GM18502 (cell line): ENCODE data around the gene SH2D2A.

Experiments used
- ATAC-seq: cut with Tn5 transposase; IDR thresholded peaks from one replicate; pipeline ENCODE4 v1.9.1; 2021; ENCODE audit warnings: mild to moderate bottlenecking; ENCODE audit not compliant: unreplicated experiment, poor library complexity

The SH2D2A gene

DNA sequence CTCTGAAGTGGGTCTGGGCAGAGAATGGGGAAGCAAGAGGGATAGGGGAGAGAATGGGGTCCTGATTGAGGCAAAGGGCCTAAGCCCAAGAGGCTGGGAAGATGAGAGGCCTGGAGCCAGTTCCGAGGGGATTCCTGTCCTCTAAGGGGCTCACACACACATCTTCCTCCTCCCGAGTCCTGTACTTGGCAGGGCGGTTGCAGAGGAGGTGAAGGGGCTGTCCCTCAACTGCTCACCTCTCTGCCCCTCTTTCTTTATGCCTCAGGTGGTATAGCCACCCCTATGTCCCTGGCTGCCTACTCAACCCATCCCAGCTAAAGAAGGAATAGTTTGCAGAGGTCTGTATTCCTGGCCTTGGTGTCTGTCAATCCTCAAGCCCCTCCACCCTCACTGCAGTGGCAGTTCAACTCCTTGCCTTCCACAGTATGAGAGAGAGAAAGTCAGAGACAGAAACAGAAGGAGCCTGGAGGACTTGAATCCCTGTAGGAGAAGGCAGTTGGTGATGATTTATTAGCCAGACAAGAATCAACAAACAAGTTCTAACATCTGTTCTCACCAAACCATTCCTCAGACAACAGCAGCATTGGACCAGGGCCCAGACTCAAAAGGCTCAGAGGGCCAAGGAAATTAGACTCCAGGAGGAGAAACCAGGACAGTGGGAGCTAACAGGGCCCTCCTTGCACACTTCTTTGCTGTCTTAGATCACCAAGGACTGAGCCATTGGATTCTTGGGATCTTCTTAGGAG is 10.7 kb downstream of the SH2D2A start:
- no peak for ATAC-seq

DNA sequence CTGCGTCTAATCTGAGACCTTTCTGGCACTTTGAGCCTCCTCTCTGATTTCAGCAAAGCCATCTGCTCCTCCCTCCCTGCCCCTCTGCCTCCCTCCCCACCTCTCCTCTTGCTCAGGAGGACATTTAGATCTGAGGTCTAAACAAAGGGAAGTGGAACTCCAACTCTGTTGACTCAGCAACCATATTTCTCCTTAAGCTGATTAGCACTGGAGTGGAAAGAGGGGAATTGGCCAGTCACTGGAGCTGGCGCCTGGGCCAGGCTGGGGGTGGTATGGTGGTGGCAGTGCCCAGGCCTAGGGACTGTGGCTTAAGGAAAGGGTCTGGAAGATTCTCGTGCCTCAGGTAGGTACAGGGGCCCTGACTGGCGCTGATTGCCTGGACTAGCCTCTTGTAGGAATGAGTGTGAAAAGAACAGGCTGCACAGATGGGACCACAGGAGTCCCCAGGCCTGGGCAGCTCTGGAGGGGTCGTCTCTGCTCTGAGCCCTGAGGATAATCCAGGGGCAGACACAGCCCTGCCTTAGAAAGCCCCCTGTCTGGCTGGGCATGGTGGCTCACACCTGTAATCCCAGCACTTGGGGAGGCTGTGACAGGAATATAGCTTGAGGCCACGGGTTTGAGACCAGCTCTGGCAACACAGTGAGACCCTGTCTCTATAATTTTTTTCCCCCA is 11.9 kb downstream of the SH2D2A start:
- no peak for ATAC-seq

DNA sequence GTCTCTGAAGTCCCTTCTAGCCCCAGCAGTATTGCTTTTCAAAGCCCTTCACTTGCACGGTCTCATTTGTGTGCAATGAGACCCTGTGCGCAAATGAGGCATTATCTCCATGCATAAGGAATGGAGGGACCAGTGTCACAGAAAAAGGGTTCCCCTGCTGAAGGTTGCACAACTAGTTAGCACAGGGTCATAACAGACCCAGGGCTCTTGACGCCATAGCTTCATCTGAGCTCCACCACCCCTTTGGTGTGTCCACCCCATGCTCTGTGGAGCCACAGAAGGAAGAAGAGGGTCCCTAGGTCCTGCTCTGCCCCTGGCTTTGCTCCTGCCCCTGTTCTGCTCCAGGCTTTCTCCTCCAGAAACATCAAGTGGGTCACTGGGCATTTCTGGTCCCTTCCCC is 12.6 kb downstream of the SH2D2A start:
- no peak for ATAC-seq

DNA sequence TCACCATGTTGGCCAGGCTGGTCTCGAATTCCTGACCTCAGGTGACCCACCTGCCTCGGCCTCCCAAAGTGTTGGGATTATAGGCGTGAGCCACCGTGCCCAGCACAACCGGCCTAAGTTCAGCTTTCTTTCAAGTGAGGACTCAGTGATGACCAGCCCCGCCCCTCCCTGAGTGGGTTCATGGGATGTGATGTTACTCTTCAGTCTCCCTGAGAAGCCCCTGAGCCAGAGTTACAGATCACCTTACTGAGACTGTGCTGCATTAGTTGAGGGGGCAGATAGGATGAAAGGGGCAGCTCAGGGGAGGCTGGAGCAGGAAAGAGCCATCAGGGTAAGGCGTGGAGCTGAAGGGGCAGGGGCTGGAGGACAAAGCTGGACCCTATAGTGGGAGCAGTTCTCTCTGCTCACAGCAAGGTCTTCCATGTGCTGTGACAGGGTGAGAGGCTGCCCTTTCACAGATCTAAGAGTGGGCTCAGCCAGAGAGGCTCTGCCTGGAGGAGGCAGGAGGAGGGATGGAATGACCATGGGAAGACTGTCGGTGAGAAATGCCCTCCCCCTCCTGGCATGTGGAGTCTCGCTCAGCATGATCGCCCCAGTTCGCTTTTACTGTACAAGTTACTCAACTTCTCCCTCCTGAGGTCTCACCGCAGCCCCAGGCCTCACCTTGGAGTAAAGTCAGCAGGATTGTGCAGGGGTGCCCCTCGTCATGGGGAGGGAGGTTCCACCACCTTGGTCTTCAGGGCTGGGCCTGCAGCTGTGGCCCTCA is 13.4 kb downstream of the SH2D2A start:
- ATAC-seq, result no peak

DNA sequence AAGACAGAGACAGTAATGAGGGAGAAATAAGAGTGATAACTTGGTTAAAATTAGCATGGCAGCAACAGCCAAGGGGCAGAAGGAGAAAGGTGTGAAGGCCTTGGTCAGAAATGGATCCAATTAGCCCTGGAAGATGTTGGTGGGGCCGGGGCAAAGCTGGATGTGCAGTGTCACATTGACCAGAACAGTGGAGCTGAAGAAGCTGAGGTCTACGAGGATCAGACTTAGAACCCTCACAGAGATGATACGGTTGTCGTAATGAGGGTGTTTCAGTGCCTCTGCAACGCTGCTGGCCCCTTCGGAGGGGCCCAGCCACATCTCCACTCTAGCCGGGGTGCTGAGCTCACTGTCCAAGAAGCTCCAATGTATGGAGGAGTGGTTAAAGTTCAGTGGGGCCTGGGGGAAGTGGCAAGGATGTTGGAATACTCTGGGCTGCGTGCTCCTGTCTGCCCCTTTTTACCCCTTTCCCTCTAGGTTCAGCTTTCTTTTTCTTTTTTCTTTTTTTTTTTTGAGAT is 14.2 kb downstream of the SH2D2A start:
- no peak for ATAC-seq

DNA sequence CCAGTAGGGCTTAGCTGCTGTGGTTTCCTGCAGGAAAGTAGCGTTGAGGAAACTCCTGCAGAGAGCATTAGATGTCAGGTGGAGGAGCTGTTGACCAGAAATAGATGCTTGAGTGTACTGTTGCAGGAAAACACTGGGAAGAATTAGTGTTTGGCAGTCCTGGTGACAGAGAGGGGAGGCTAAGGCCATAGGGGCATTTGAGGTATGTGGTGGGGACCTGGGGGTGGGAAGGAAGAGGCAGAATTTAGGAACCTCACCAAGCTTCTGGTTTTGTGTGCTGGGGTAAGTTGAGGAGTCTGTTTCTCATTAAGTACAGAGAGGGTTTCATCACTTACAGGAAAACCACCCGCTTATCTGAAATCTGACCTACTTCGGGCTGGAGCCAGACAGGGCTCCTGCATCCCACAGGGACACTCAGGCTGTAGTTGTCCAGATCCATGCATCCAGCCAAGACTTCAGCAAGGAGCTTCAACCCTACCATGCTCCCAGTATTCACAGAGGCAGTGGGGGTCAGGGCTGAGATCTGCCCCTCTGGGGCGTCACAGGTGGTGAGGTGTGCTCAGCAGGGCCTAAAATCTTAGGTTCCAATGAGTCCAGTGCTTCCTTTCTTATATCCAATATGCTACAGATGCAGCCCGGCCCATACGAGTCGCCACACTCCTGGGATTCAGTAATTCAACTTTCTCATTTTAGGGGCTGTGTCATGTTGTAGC is 15.1 kb downstream of the SH2D2A start:
- ATAC-seq, result no peak

DNA sequence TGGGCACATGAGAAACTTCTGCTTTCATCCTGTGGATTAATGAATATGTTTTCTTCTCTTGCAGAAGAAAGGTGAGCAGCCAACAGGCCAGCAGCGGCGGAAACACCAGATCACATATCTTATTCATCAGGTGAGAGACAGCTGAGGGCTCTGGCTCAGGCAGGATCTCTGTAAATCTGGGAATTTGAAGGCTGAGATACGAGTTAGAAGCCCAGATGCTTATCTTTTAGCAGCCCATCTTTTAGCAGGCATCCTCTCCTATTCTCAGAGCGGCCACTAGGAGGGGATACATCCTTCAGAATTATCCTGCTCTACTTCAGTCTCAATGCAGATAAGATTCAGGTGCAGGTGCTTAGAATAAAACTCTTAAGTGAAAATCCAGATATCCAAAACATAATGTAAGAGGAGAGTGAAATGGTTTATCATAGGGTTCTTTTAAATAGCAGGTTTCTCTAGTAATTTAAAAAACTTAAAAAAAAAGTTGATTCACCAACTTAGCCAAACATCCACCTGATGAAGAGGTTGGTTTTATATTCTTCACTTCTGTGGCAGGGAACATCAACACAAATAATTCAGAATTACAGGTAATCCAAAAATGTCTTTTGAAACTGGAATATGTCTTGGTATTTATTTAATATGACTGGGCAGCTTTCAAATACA is 19.3 kb downstream of the SH2D2A start:
- no peak for ATAC-seq

DNA sequence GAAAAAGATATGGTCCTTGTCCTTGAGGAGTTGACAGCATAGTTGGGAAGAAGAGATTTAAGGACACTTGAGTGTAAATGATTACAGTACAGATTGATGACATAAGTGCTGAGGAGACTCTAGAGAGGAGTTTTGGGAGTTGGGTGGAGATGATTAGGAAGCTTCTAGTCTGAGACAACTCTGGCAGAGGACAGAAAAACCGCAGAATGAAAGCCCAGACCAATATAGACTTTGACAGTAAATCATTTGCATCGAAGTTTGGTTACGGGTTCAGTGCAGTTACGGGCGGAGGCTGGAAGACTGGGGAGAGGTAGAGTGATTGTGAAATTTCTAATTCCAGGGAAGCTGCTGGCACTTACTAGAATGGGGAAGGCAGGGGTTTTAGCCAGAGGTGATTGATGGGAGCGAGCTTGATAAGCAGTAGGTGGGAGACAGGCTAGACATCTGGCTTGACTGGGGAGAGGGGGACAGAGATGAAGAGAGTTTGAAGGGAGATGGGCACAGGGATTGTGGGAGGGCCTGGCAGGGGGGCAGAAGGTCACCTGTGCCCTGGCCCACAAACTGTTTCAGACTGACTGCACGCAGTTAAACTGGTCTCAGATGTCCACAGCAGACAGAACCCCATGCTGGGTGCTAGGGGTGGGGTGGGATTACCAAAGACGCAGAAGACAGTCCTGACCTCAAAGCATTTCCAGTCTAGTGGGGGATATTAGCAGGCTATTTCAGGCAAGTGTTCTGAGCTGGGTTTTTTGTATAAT is 20.1 kb downstream of the SH2D2A start:
- ATAC-seq, result no peak

DNA sequence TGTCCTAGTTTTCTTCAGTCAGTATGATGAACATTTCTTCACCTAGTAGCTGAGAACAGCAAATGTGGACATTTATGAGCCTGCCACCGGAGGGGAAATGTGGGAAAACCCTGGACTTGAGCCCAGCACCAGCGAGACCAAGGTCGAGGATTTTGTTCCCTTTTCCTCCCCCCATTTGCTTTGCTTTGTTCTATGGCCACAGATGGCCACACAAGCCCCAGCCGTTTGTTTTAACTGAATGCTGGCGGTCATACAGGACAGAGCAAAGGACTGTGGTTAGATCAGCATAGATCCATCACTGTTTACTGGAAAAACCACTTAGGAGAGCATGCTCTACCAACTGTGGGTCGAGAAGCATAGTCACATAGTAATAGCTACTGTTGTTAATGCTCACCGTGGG is 20.9 kb downstream of the SH2D2A start:
- no peak for ATAC-seq

DNA sequence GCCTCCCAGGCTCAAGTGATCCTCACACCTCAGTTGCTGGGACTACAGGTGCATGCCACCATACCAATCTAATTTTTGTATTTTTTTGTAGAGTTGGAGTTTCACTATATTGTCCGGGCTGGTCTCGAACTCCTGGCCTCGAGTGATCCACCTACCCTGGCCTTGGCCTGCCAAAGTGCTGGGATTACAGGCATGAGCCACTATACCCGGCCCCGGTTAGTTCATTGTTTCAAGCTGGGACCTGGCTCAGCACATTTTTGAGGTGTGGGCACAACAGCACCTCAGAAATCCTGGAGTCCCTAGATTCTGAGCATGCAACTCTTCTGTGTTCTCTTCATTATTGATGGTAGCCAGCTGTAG is 21.3 kb downstream of the SH2D2A start:
- ATAC-seq, result no peak

DNA sequence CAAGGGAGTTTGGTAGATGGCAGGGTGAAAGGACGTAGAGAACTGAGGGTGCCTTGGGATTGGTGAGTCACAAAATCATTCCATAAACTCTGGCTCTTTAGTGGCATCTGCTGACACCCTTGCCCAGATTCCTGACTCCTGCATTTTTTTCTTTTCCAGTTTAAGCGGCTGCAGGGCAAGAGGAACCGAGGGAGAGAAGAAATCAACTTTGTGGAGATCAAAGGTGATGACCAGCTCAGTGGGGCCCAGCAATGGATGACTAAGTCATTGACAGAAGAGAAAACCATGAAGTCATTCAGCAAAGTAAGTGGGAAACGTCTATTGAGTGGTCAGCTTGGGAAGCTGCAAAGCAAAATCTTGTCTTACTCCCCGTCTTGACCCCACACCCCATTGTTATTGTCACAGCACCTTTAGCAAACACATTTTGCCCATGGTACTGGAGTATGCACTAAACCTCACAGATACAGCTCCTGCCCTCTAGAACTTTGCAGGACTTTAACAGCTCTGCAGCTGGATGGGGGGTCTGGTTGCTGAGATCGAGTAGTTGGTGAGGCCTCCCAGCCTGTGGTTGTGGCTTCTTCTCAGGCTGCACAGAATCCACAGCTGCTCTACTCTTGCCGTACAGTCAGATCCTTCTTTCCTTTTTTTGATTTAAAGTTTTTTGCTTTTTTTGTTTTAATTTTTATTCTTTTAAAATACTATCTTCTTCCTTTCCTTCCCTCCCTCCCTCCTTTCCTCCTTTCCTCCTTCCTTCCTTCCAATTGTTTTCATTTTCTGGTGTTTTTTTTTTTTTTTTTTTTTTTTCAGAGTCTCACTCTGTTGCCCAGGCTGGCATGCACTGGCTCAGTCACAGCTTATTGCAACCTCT is 21.9 kb downstream of the SH2D2A start:
- no peak for ATAC-seq

DNA sequence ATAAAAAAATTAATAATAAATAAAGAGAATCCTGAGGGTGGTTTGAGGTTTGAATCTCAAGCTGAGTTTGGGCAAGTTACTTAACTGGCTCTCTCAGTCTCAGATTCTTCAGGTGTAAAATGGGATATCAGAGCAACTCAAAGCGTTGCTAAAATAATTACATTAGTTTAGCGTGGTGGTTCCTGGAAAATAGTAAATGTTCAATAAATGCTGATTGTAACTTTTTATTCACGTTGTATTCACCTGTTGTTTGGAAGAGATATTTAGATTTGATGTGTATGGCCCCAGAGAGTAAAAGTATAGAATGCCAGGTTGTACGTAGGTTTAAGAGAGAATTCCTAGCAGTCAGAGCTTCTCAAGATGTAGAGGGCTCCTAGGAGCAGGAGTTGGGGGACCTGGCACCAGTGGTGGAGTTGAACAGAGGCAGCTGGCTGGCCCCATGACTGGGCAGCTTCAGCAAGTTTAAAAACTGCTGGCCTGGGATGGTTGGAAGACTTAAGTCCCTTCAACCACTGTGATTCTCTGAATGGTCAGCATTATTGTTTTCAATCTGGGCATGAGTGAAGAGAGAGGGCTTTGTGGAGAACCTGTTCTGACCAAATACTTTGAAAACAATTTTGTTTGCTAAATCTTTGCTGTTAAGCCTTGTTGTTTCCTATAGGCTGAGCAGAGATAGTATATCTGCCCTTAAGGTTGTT is 26.9 kb downstream of the SH2D2A start:
- no peak for ATAC-seq

DNA sequence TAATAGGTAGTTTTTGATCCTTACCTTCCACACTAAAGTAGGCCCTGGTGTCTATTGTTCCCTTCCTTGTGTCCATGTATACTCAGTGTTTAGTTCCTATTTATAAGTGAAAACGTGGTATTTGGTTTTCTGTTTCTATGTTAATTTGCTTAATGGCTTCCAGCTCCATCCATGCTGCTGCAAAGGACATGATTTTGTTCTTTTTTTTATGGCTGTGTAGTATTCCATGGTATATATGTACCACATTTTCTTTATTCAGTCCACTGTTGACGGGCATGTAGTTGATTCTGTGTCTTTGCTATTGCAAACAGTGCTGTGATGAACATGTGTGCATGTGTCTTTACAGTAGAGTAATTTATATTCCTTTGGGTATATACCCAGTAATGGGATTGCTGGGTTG is 28.5 kb downstream of the SH2D2A start:
- no peak for ATAC-seq

DNA sequence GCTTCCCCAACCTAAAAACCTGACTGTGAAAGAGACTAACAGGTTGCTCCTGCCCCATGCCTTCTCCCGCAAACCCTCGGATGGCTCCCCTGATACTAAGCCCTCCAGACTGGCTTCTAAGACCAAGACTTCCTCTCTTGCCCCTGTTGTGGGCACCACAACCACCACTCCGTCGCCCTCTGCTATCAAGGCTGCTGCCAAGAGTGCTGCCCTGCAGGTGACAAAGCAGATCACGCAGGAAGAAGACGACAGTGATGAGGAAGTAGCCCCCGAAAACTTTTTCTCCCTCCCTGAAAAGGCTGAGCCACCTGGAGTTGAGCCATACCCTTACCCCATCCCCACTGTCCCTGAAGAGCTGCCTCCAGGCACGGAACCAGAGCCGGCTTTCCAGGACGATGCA is 30.0 kb downstream of the SH2D2A start:
- no peak for ATAC-seq

DNA sequence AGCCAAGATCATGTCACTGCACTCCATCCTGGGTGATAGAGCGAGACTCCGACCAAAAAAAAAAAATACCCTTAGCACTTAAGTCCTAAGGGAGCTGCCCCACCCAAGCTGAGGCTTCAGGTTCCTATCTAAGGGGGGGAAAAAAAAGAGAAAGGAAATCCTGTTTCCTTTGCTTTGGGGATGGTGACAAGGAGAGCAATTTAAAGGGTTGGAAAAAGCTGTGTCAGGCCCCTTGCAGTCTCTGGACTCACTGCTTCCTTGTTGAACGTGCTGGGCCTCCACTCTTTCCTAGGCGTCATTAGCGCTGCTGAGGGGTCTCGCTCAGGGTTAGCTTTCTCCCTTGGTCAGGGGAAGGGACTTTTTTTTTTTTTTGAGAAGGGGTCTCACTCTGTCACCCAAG is 31.2 kb downstream of the SH2D2A start:
- no peak for ATAC-seq

DNA sequence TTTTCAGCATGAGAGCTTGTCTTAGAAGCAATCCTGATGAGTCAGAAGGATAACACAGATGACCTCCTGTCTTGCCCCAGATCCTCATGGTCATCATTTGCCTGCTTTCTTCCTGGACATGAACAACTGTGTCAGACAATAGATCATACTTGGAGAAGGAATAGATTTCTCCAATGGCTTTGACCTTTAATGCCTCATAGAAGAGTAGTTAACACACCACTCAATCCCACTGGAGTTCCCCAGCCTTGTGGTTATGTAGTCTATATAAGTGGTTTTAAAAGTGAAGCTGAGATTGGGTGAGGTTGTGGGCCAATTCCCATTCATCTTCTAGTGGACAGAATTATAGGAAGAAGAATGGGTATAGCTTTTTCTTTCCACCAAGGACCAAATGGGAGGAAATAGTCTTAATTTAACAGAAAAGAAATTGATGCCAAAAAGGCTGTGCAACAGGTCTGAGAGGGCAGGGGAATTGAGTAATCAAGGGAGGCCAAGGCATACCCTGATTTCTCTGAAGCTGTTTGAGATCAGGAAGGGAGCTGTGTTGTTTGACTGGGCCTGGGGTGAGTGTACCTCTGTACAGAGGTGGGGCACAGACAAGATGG is 35.0 kb downstream of the SH2D2A start:
- no peak for ATAC-seq

DNA sequence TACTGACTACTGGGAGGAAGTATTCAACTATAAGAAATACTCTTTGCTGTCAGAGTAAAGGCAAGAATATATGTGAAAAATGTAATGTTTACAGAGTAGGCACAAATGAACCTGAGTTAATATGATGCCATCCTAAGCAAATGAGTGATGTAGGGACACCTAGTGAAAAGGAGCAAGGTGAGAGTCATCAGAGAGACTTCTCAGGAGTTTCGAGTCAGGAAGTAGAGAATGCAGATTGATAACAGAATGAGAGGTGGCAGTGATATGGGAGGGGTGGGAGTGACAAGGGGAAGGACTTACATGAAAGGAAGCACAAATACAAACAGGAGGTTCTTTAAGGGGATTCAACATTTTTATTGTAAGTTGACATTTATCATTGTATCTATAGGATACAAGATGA is 39.1 kb downstream of the SH2D2A start:
- ATAC-seq, result no peak

DNA sequence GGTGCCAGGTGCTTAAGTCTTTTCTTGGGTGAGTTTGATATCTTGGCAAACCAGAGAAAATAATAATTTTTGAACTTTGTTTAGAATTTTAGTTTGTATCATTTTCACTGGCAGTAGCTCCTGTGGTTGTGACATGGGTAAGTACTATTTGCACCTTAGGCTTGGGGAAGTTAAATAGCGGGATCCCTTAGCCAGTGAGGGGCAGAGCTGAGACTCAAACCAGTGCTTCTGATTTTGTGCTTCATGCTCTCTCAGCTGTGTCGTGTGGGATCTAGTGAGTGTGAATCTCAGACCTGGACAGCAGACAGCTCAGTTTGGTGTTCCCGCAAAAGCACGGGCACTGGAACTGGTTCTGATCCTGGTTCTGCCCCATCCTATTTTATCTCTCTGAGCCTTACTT is 39.7 kb downstream of the SH2D2A start:
- no peak for ATAC-seq
